GM21367 (cell line): ENCODE measurements around the gene SPRR1B.
"Not testable (repeated sequence)": the region's sequence is repeated elsewhere in the genome, so short reads cannot be mapped to it uniquely, and the experiment has no call there.

Experiments used
- ATAC-seq: cut with Tn5 transposase; IDR thresholded peaks from one replicate; pipeline ENCODE4 v1.9.1; 2021; ENCODE audit not compliant: unreplicated experiment

Gene SPRR1B

GRCh38 chr1:153035211-153035610, 4.2 kb downstream of the SPRR1B start:
- no peak for ATAC-seq

GRCh38 chr1:153040950-153041631, 10.1 kb downstream of the SPRR1B start, which contains the start of gene SPRR2D:
SPRR2D (minus strand) TSS chr1:153041120; CDS start chr1:153040346, 774 bp downstream.
- no peak for ATAC-seq

GRCh38 chr1:153049211-153049610, 18.2 kb downstream of the SPRR1B start:
- ATAC-seq: no peak

GRCh38 chr1:153056111-153056510, 25.1 kb downstream of the SPRR1B start:
- not testable (repeated sequence) for ATAC-seq

- ATAC-seq: no peak
Observed at GRCh38 chr1:153057375-153057774, 26.4 kb downstream of the SPRR1B start, which contains the start of gene SPRR2A. SPRR2A (minus strand) TSS chr1:153057512; CDS start chr1:153056735, 777 bp downstream.

GRCh38 chr1:153058154-153058553, 27.2 kb downstream of the SPRR1B start:
- ATAC-seq: no peak

- ATAC-seq: no peak
Observed at GRCh38 chr1:153058826-153059784, 28.1 kb downstream of the SPRR1B start.

- ATAC-seq: no peak
Observed at GRCh38 chr1:153070243-153070642, 39.2 kb downstream of the SPRR1B start.

GRCh38 chr1:153071511-153071910, 40.5 kb downstream of the SPRR1B start, which contains the start of gene SPRR2B:
SPRR2B (minus strand) TSS chr1:153071611; CDS start chr1:153070839, 772 bp downstream.
- no peak for ATAC-seq

GRCh38 chr1:153072806-153073726, 42.1 kb downstream of the SPRR1B start:
- no peak for ATAC-seq

GRCh38 chr1:153081736-153082135, 50.7 kb downstream of the SPRR1B start:
- no peak for ATAC-seq
